LoVo (cell line): ENCODE measurements around the gene BTBD2.

Source experiments
- DNase-seq: peaks from one replicate; pipeline ENCODE4 v3.0.0-alpha.2; 2016; ENCODE audit warnings: low spot score

The BTBD2 gene

GRCh38 chr19:1941146-1942077 is 74.1 kb downstream of the BTBD2 start, which contains the start of gene CSNK1G2:
TSS of gene CSNK1G2 (plus strand) at chr19:1941172. CDS start at chr19:1969773, 28,601 bp downstream.
- DNase-seq: no peak

- no peak for DNase-seq
Observed at GRCh38 chr19:1938071-1938470, 77.4 kb downstream of the BTBD2 start.

- DNase-seq: no peak
Observed at GRCh38 chr19:1936916-1937610, 78.5 kb downstream of the BTBD2 start.

DNA sequence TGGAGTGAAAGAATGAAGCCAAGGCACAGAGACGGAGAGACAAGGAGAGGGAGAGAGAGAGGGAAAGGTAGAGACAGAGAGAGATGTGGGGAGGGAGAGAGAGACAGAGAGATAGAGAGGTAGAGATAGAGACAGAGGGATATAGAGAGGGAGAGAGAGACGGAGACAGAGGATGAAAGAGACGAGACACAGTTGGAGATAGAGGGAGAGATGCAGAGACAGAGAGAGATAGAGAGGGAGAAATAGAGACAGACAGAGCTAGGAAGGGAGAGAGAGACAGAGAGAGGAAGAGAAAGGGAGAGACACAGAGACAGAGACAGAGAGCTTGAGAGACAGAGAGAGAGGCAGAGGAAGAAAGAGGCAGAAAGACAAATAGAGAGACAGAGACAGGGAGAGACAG is 79.1 kb downstream of the BTBD2 start:
- no peak for DNase-seq

DNA sequence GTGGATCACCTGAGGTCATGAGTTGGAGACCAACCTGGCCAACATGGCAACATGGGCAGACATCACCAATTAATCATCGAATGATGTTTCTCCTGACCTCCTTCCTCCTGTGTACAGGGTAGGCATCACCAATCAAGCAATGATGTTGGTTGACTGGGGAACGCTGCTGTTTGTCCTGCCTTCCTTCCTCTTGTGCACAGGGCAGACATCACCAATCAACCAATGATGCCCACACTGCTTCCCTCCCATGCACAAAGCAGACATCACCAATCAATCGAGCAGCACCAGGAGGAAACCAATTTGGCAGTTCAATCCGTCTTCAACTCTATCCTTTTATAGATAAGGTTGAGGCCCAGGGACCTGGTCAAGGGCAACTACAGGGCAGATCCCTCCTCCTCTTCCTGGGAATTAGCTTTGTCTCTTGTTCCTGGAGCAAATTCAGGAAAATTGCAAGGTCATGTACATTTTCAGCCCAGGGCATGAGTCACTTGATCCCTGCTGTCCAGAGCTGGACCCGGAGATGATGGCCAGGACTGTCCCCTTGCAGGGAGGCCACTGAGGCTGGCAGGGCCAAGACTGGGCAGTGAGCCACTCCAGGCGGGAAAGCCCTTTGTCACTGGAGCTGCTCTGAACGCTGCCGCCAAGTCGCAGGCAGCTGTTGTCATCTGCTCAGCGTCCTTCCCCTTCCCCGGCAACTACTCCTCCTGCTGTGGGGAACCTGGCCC is 79.9 kb downstream of the BTBD2 start:
- no peak for DNase-seq
